HepG2 (cell line): Measurements from ENCODE around the gene OR4D9. TPM values are rescaled to one million over a fixed set of nuclear protein-coding genes. Genes with fewer than 3 reads are reported as not detected.

Source experiments
- AHDC1 ChIP-seq: sonication (generic); formaldehyde crosslinking; IDR thresholded peaks from 2 replicates; pipeline ENCODE4 v1.5.1; 2020; ENCODE audit warnings: mild to moderate bottlenecking, missing genetic modification reagents, borderline replicate concordance
- ATF5 ChIP-seq: sonication (generic); formaldehyde crosslinking; IDR thresholded peaks from 2 replicates; pipeline ENCODE4 v1.4.0; 2020; ENCODE audit warnings: mild to moderate bottlenecking, low read depth, missing genetic modification reagents
- GLMP ChIP-seq: sonication (generic); formaldehyde crosslinking; IDR thresholded peaks from 2 replicates; pipeline ENCODE4 v1.9.0; 2021; ENCODE audit warnings: missing genetic modification reagents, mild to moderate bottlenecking, borderline replicate concordance
- GMEB1 ChIP-seq: sonication (generic); formaldehyde crosslinking; IDR thresholded peaks from 2 replicates; pipeline ENCODE4 v1.5.1; 2020; ENCODE audit warnings: missing genetic modification reagents, mild to moderate bottlenecking, borderline replicate concordance
- MAZ ChIP-seq, 2 experiments: sonication (generic) in 1 of 2; formaldehyde crosslinking in 1 of 2; IDR thresholded peaks; 2 replicates each; pipeline versions ENCODE4 v1.5.0 to v1.6.1; 2012 to 2020; ENCODE audit warnings: low read depth in 2 of 2, mild to moderate bottlenecking in 2 of 2, borderline replicate concordance in 1 of 2, improper control_type of control experiment in 1 of 2, low read length in 1 of 2, missing genetic modification reagents in 1 of 2, moderate library complexity in 1 of 2
- PATZ1 ChIP-seq: sonication (generic); formaldehyde crosslinking; IDR thresholded peaks from 2 replicates; pipeline ENCODE4 v1.4.0; 2020; ENCODE audit warnings: missing genetic modification reagents
- PHF21A ChIP-seq: sonication (generic); formaldehyde crosslinking; IDR thresholded peaks from 2 replicates; pipeline ENCODE4 v1.5.0; 2020; ENCODE audit warnings: mild to moderate bottlenecking, missing genetic modification reagents
- SMAD3 ChIP-seq: sonication (generic); formaldehyde crosslinking; IDR thresholded peaks from 2 replicates; pipeline ENCODE4 v1.4.0; 2020; ENCODE audit warnings: missing genetic modification reagents
- SOX5 ChIP-seq: IDR thresholded peaks from 2 replicates; pipeline ENCODE4 v1.6.1; 2016; ENCODE audit warnings: borderline replicate concordance
- ZBTB20 ChIP-seq: sonication (generic); formaldehyde crosslinking; IDR thresholded peaks from 2 replicates; pipeline ENCODE4 v1.8.1; 2023; ENCODE audit warnings: missing genetic modification reagents, low read depth, mild to moderate bottlenecking, borderline replicate concordance
- ZNF512B ChIP-seq: sonication (generic); formaldehyde crosslinking; IDR thresholded peaks from 2 replicates; pipeline ENCODE4 v1.5.1; 2020; ENCODE audit warnings: missing genetic modification reagents, mild to moderate bottlenecking, borderline replicate concordance
- ZNF691 ChIP-seq: sonication (generic); formaldehyde crosslinking; IDR thresholded peaks from 2 replicates; pipeline ENCODE4 v1.4.0; 2020; ENCODE audit warnings: missing genetic modification reagents, low read depth, mild to moderate bottlenecking, borderline replicate concordance
- polyA plus RNA-seq, 8 experiments: library from polyadenylated mRNA; depleted of rRNA in 3 of 8; stranded (reverse) in 7 of 8; unstranded in 1 of 8; fragments of >200 nt; fragmentation: Illumina TruSeq in 4 of 8; extraction: Trizol in 4 of 8; gene quantifications; 2 replicates each; pipeline versions ENCODE4 v1.2.1 to v1.2.3, GENCODE V29; 2011 to 2016; ENCODE audit warnings: low read depth in 4 of 8, missing spikeins in 1 of 8, mixed read lengths in 1 of 8; ENCODE audit not compliant: insufficient read depth in 1 of 8
- total RNA-seq, 5 experiments: library from RNA; depleted of rRNA; stranded (reverse); fragments of >200 nt; fragmentation: Illumina TruSeq; extraction: Trizol; gene quantifications; 2 replicates each; pipeline ENCODE4 v1.2.3, GENCODE V29; 2016; ENCODE audit warnings: low read depth in 1 of 5

The OR4D9 gene
- total and polyA plus RNA-seq, 2 of the 13 experiments (the other 11 are each of a cell fraction or from before 2014, with no cell fraction given): not detected

- TF ChIP-seq ATF5 (CRISPR knock-in tag): no peak
- TF ChIP-seq SMAD3 (CRISPR knock-in tag): peak; percentile 84; the same call in 1 of the 2 replicates
- TF ChIP-seq GMEB1: no peak; the same call in 1 of the 2 replicates
- no peak for TF ChIP-seq AHDC1 (CRISPR knock-in tag)
- TF ChIP-seq SOX5 (CRISPR knock-in tag): no peak
- peak; percentile 44; the same call in 1 of the 2 replicates for TF ChIP-seq PHF21A (CRISPR knock-in tag)
- TF ChIP-seq GLMP: no peak
- no peak for TF ChIP-seq ZNF512B
- TF ChIP-seq ZNF691 (CRISPR knock-in tag): no peak
- TF ChIP-seq ZBTB20 (CRISPR knock-in tag): no peak
- no peak; the same call in 1 of the 2 replicates for TF ChIP-seq MAZ (IDR thresholded peaks at IDR 0.05; ENCODE audit: borderline replicate concordance, low read depth, low read length)
- TF ChIP-seq MAZ (CRISPR knock-in tag; IDR thresholded peaks at IDR 0.05; ENCODE audit: low read depth): no peak
- peak; percentile 11; the same call in 1 of the 2 replicates for TF ChIP-seq PATZ1 (CRISPR knock-in tag)
Measured at GRCh38 chr11:59560290-59560701, 49.0 kb downstream of the OR4D9 start (continued).
